ENCODE results near the gene CCDC88C. TPM values are rescaled to one million over a fixed set of nuclear protein-coding genes. Genes with fewer than 3 reads are reported as not detected.

CCDC88C gene
- total and polyA plus RNA-seq, 2 donors (not counting 3 experiments of a cell fraction or from before 2014, with no cell fraction given), result 11.4 to 52.1 TPM

- Histone ChIP-seq H3K36me3 (ENCODE audit: control insufficient read depth in 2 of 2, extremely low read depth in 1 of 2, insufficient read depth in 2 of 2, low read length in 2 of 2) (peaks cover 3 to 7% of the 10 kb centered on the region in 2 experiments), H3K4me1 (ENCODE audit: control insufficient read depth, extremely low read depth, insufficient read depth, low read length) (peaks cover 19% of the 10 kb centered on the region), H3K9me3 (replicated peaks; ENCODE audit: control insufficient read depth, insufficient read depth, low read length) (no peaks in the 10 kb centered on the region), H3K9ac (replicated peaks; ENCODE audit: extremely low read depth, insufficient read depth, low read length) (no peak overlapping the region), H3K4me2 (ENCODE audit: insufficient read depth, low read length) (no peak overlapping the region), H3K27me3 (ENCODE audit: control insufficient read depth in 2 of 2, insufficient read depth in 2 of 2, low read length in 2 of 2) (no peaks in the 10 kb centered on the region), H3K4me3 (replicated peaks in 1 of 3; ENCODE audit: insufficient read depth in 1 of 3, low read depth in 1 of 3, low read length in 3 of 3) (no peak overlapping the region), H3K27ac (ENCODE audit: insufficient read depth, low read depth, low read length) (no peak overlapping the region), H4K20me1 (replicated peaks; ENCODE audit: control insufficient read depth, extremely low read depth, insufficient read depth, low read length) (no peaks in the 10 kb centered on the region), H3K9me1 (replicated peaks; ENCODE audit: control insufficient read depth, extremely low read depth, insufficient read depth, low read length) (no peaks in the 10 kb centered on the region), H3K79me2 (ENCODE audit: control insufficient read depth, insufficient read depth, low read length) (peaks cover 6% of the 10 kb centered on the region), H2AFZ (ENCODE audit: low read depth, low read length) (no peak overlapping the region)
- TF ChIP-seq EZH2 (IDR thresholded peaks at IDR 0.05; ENCODE audit: borderline replicate concordance, low read depth, low read length, severe bottlenecking) (no peak), FOS (IDR thresholded peaks at IDR 0.05; ENCODE audit: borderline replicate concordance, insufficient read depth, low read length) (no peak), GATA2 (IDR thresholded peaks at IDR 0.05; ENCODE audit: insufficient read depth, insufficient read length, low read depth, low read length) (no peak), MAX (IDR thresholded peaks at IDR 0.05; ENCODE audit: insufficient read depth, insufficient read length) (no peak), MYC (IDR thresholded peaks at IDR 0.05; ENCODE audit: low read depth, low read length) (no peak), CTCF (IDR thresholded peaks at IDR 0.05; ENCODE audit: extremely low read depth in 1 of 2, insufficient read depth in 1 of 2, low read depth in 1 of 2, low read length in 2 of 2) (no peak), POLR2A (IDR thresholded peaks at IDR 0.05; ENCODE audit: low read depth, low read length) (no peak), POLR2AphosphoS5 (IDR thresholded peaks at IDR 0.05; ENCODE audit: insufficient read depth, low read depth, low read length) (no peak), JUN (IDR thresholded peaks at IDR 0.05; ENCODE audit: borderline replicate concordance, insufficient read depth, insufficient read length, low read depth) (no peak)
- ChIA-PET POLR2A (no interaction called here), CTCF (interaction anchor here (0.6 to 2.3 kb wide), 4 partner anchors 13 to 1196 kb away, joined by 3 to 6 read pairs (median 4); no protein-coding TSS in a partner anchor)
- intact Hi-C loops (cut with micrococcal nuclease) (loop anchor here (10.0 kb wide), 1 partner anchor 348 kb away; the partner anchor contains the start of gene RPS6KA5), dilution Hi-C loops (cut with MboI; ENCODE audit: extremely low pct_ligation_motif_present, low sequenced_read_pairs) (no loop called here)
- FAIRE-seq (no peak), DNase-seq (ENCODE audit: low read depth, low spot score) (no peak)
- no TSS peak for BruUV-seq (replicated peaks)
Observed at GRCh38 chr14:91412939-91413338, 4.7 kb downstream of the CCDC88C start.

Data from endothelial cell of umbilical vein (primary cell).